Ishikawa (cell line): ENCODE measurements around the gene ADAP2.

Source experiments
- CEBPB ChIP-seq: IDR thresholded peaks from 2 replicates; pipeline ENCODE4 v1.6.1; 2012
- EGR1 ChIP-seq: IDR thresholded peaks from 2 replicates; pipeline ENCODE4 v1.6.1; 2012
- EP300 ChIP-seq: IDR thresholded peaks from 2 replicates; pipeline ENCODE4 v1.6.1; 2012; ENCODE audit warnings: borderline replicate concordance
- MAX ChIP-seq: IDR thresholded peaks from 2 replicates; pipeline ENCODE4 v1.6.1; 2012
- RAD21 ChIP-seq: IDR thresholded peaks from 2 replicates; pipeline ENCODE4 v1.6.1; 2012; ENCODE audit warnings: low read depth
- REST ChIP-seq: IDR thresholded peaks from 2 replicates; pipeline ENCODE4 v1.6.1; 2012; ENCODE audit warnings: low read depth, mild to moderate bottlenecking
- TAF1 ChIP-seq: IDR thresholded peaks from 2 replicates; pipeline ENCODE4 v1.6.1; 2012; ENCODE audit warnings: low read depth, mild to moderate bottlenecking
- TEAD4 ChIP-seq: IDR thresholded peaks from 2 replicates; pipeline ENCODE4 v1.6.1; 2012
- YY1 ChIP-seq: IDR thresholded peaks from 2 replicates; pipeline ENCODE4 v1.6.1; 2012; ENCODE audit warnings: low read depth

GRCh38 chr17:31004160-31004559 is 82.4 kb downstream of the ADAP2 start:
- TF ChIP-seq EP300 (no peak), CEBPB (no peak), MAX (no peak), YY1 (no peak), TAF1 (no peak), RAD21 (no peak), TEAD4 (no peak), EGR1 (no peak), REST (no peak)
